ENCODE results near the gene NRIP1.

- TF ChIP-seq POLR2A (IDR thresholded peaks at IDR 0.05; ENCODE audit: low read depth, low read length) (no peak), POLR2AphosphoS5 (IDR thresholded peaks at IDR 0.05; ENCODE audit: low read depth, low read length) (no peak), TAF1 (IDR thresholded peaks at IDR 0.05; ENCODE audit: borderline replicate concordance, low read depth, low read length) (no peak)
These were observed 59.4 kb downstream of the NRIP1 start for GRCh38 chr21:15005391-15005790.

All from GM12892 (cell line).